ENCODE results near the gene CARHSP1. TPM values are rescaled to one million over a fixed set of nuclear protein-coding genes. Genes with fewer than 3 reads are reported as not detected.

Gene CARHSP1
- total RNA-seq, 2 donors from 2014 or later = 28.4 to 84.8 TPM

GRCh38 chr16:8832717-8833105 is 36.1 kb downstream of the CARHSP1 start:
- H3K4me1 ChIP-seq = no peaks in the 10 kb centered on the region
- no peak overlapping the region for H3K4me3 ChIP-seq
- H3K36me3 ChIP-seq = peaks cover 31% of the 10 kb centered on the region
- no peaks in the 10 kb centered on the region for H3K9me3 ChIP-seq
- H3K27ac ChIP-seq = no peak overlapping the region
- no peak for TF ChIP-seq CTCF (IDR thresholded peaks at IDR 0.05)
- H3K27me3 ChIP-seq = no peaks in the 10 kb centered on the region
- no peak for DNase-seq (ENCODE audit: low spot score)

- TF ChIP-seq CTCF (IDR thresholded peaks at IDR 0.05) = no peak
- peaks cover 31% of the 10 kb centered on the region for H3K36me3 ChIP-seq
- no peak overlapping the region for H3K27ac ChIP-seq
- H3K27me3 ChIP-seq = no peaks in the 10 kb centered on the region
- DNase-seq (ENCODE audit: low spot score) = no peak
- no peaks in the 10 kb centered on the region for H3K4me1 ChIP-seq
- H3K4me3 ChIP-seq = no peak overlapping the region
- no peaks in the 10 kb centered on the region for H3K9me3 ChIP-seq
These were observed 36.7 kb downstream of the CARHSP1 start for GRCh38 chr16:8831871-8832716.

GRCh38 chr16:8831450-8831849 is 37.4 kb downstream of the CARHSP1 start:
- Histone ChIP-seq H3K4me1 (no peaks in the 10 kb centered on the region), H3K27me3 (no peaks in the 10 kb centered on the region), H3K36me3 (peaks cover 31% of the 10 kb centered on the region), H3K27ac (no peak overlapping the region), H3K4me3 (no peak overlapping the region), H3K9me3 (no peaks in the 10 kb centered on the region)
- TF ChIP-seq CTCF (IDR thresholded peaks at IDR 0.05) = no peak
- DNase-seq (ENCODE audit: low spot score) = no peak

GRCh38 chr16:8828541-8829165 is 40.2 kb downstream of the CARHSP1 start:
- H3K36me3 ChIP-seq = peaks cover 39% of the 10 kb centered on the region
- TF ChIP-seq CTCF (IDR thresholded peaks at IDR 0.05) = no peak

GRCh38 chr16:8826278-8826879 is 42.4 kb downstream of the CARHSP1 start:
- no peak for TF ChIP-seq CTCF (IDR thresholded peaks at IDR 0.05)
- Histone ChIP-seq H3K36me3 (peaks cover 29% of the 10 kb centered on the region), H3K27ac (no peak overlapping the region), H3K4me1 (no peaks in the 10 kb centered on the region), H3K4me3 (no peak overlapping the region), H3K27me3 (no peaks in the 10 kb centered on the region), H3K9me3 (no peaks in the 10 kb centered on the region)
- no peak for DNase-seq (ENCODE audit: low spot score)

More at GRCh38 chr16:8828541-8829165, 40.2 kb downstream of the CARHSP1 start:
- no peak overlapping the region for H3K4me3 ChIP-seq
- H3K9me3 ChIP-seq = no peaks in the 10 kb centered on the region
- H3K27me3 ChIP-seq = no peaks in the 10 kb centered on the region
- H3K27ac ChIP-seq = no peak overlapping the region
- no peaks in the 10 kb centered on the region for H3K4me1 ChIP-seq
- no peak for DNase-seq (ENCODE audit: low spot score)
